22Rv1 (cell line): Measurements from ENCODE around the gene PREP.

ENCODE experiments used
- ZFX ChIP-seq: fragments of 450-650 bp; IDR thresholded peaks from 2 replicates; pipeline ENCODE4 v1.6.1; 2017; ENCODE audit warnings: antibody characterized with exemption, borderline replicate concordance
- TF ChIP-seq, protein P1 (sequence below): fragments of 450-650 bp; IDR thresholded peaks from 2 replicates; pipeline ENCODE4 v1.5.1; 2017; ENCODE audit warnings: mild to moderate bottlenecking

DNA sequence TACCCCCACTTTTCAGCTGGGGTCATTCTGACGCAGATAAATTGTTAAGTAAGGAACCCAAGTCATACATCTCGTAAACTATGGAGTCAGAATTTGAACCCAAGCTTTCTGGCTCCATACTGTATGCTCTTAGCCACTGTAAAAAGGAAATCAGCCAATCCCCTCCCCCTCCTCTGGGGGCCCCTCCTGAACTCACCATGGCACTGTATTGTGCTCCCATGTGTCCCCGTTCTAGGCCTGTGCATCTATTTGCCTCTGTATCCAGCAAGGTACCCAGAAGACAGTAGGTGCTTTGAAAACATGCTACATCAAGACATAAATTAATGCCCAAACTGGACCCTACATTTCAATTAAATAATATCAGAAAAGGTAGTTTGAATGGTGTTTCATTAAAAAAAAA, 98.5 kb downstream of the PREP start:
- TF ChIP-seq, protein P1, sequence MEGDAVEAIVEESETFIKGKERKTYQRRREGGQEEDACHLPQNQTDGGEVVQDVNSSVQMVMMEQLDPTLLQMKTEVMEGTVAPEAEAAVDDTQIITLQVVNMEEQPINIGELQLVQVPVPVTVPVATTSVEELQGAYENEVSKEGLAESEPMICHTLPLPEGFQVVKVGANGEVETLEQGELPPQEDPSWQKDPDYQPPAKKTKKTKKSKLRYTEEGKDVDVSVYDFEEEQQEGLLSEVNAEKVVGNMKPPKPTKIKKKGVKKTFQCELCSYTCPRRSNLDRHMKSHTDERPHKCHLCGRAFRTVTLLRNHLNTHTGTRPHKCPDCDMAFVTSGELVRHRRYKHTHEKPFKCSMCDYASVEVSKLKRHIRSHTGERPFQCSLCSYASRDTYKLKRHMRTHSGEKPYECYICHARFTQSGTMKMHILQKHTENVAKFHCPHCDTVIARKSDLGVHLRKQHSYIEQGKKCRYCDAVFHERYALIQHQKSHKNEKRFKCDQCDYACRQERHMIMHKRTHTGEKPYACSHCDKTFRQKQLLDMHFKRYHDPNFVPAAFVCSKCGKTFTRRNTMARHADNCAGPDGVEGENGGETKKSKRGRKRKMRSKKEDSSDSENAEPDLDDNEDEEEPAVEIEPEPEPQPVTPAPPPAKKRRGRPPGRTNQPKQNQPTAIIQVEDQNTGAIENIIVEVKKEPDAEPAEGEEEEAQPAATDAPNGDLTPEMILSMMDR: no peak
- no peak for TF ChIP-seq ZFX
